GM12801 (cell line): ENCODE measurements around the gene C1orf159.

Experiments
- TF ChIP-seq, protein P1 (sequence below): IDR thresholded peaks from one replicate; pipeline ENCODE4 v1.5.1; 2011; ENCODE audit warnings: control low read depth; ENCODE audit not compliant: insufficient read length; ENCODE audit errors: extremely low read depth

The C1orf159 gene

DNA sequence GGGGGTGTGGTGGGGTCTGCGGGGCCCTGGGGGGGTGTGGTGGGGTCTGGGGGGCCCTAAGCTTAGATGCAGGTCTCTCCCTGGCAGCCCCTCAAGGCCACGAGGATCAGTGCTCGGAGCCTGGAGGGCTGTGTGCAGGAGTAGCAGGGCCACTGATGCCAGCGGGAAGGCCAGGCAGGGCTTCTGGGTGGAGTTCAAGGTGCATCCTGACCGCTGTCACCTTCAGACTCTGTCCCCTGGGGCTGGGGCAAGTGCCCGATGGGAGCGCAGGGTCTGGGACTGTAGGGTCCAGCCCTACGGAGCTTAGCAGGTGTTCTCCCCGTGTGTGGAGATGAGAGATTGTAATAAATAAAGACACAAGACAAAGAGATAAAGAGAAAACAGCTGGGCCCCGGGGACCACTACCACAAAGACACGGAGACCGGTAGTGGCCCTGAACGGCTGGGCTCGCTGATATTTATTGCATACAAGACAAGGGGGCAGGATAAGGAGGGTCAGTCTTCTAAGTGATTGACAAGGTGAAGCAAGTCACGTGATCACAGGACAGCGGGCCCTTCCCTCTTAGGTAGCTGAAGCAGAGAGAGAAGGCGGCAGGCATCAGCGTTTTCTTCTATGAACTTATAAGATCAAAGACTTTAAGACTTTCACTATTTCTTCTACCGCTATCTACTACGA, 50.5 kb downstream of the C1orf159 start:
- TF ChIP-seq, protein P1, sequence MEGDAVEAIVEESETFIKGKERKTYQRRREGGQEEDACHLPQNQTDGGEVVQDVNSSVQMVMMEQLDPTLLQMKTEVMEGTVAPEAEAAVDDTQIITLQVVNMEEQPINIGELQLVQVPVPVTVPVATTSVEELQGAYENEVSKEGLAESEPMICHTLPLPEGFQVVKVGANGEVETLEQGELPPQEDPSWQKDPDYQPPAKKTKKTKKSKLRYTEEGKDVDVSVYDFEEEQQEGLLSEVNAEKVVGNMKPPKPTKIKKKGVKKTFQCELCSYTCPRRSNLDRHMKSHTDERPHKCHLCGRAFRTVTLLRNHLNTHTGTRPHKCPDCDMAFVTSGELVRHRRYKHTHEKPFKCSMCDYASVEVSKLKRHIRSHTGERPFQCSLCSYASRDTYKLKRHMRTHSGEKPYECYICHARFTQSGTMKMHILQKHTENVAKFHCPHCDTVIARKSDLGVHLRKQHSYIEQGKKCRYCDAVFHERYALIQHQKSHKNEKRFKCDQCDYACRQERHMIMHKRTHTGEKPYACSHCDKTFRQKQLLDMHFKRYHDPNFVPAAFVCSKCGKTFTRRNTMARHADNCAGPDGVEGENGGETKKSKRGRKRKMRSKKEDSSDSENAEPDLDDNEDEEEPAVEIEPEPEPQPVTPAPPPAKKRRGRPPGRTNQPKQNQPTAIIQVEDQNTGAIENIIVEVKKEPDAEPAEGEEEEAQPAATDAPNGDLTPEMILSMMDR = no peak

DNA sequence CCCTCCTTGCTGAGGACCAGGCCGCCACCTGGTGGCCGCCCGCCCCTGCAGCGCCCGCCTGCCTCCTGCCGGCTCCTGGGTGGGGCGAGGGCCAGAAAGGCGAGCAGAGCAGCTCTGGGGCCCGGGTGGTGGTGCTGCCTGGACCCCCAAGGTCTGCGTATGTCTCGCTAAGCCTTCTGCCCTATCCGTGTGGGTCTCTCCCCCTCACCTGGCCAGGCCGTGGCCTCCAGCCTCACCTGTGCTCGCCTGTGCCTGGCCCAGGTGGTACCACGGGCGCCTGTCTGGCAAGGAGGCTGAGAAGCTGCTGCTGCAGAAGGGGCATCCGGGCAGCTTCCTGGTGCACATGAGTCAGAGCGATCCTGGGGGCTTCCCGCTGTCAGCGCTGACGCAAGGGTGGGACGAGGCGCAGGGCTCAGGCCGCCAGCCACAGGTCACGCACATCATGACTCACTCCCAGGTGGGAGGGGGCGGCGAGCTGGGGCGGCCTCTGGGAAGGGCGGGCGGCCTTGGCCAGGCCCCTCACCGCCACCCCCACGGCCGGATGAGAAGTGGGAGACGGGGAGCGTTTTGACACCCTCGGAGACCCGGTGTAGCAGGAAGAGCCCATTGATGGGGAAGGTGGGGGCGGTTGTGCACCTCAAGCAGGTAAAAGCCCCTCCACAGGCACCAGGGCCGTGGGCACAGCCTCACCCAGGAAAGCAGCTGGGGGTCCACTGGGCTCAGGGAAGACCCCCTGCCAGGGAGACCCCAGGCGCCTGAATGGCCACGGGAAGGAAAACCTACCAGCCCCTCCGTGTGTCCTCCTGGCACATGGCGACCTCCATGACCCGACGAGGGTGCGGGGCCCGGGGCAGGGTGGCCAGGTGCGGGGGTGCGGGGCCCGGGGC, 51.7 kb downstream of the C1orf159 start:
- TF ChIP-seq, protein P1 = no peak

DNA sequence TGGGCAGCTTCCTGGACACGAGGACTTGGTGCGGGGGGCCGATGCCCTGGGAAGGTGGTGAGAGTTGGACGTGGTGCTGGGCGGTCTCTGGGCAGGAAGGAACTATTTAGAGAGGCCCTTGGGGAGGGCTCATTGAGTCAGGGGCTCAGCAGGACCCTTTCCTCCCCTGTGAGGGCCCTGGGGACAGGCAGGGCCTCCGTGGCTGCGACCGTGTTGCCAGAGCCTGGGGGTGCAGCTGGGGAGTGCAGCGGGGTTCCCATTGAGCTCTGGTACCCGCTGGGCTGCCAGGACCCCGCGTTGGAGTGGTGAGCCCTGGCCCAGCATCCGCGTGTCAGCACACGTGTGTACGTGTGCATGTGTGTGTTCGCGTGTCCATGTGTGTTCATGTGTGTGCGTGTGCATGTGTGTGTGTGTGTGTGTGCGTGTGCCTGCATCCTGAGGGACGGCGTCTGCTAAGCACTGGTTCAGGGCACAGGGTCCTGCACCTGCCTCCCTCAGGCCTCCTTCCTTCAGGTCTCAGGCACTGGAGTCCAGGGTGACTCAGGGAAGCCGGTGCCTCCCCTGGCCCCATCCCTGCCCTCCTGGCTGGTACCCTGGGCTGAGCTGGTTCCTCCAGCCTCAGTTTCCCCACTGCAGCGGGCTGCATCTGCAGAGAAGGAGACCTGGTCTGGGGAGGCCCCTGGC, 52.5 kb downstream of the C1orf159 start:
- TF ChIP-seq, protein P1 = no peak

DNA sequence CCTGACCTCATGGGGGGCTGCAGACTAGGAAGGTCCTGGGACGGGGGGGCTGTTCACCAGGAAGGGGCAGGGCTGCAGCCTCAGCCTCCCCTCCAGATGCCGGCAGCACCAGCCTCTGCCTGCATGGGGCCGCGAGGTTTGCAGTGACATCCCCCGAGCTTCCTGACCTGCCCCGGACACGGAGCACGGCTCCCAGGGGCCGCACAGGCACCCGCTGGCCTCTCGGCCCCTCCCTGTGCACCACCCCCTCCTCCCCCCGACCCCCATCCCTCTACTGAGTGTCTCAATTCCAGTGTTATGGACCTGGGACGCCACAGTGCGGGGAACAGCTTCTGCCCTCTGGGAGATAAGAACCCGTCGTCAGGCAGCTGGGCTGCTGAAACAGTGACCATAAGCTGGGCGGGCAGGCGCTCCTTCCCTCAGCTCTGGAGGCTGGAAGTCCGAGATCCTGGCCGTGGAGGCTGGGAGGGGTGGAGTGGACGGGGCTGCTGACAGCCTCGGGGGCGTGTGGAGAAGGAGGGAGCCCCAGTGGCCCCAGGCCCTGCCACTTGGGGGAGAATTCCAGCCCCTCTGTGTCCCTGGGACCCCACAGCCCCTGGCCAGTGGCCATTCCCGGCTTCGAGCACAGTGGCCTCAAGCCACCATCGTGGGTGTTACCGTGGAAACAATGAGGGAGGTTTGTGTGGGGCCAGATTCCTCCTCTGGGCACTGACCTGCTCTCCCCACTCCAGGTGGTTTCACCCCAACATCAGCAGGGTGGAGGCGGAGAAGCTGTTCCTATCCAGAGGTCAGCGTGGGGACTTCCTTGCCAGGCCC, 53.3 kb downstream of the C1orf159 start:
- TF ChIP-seq, protein P1 = no peak

DNA sequence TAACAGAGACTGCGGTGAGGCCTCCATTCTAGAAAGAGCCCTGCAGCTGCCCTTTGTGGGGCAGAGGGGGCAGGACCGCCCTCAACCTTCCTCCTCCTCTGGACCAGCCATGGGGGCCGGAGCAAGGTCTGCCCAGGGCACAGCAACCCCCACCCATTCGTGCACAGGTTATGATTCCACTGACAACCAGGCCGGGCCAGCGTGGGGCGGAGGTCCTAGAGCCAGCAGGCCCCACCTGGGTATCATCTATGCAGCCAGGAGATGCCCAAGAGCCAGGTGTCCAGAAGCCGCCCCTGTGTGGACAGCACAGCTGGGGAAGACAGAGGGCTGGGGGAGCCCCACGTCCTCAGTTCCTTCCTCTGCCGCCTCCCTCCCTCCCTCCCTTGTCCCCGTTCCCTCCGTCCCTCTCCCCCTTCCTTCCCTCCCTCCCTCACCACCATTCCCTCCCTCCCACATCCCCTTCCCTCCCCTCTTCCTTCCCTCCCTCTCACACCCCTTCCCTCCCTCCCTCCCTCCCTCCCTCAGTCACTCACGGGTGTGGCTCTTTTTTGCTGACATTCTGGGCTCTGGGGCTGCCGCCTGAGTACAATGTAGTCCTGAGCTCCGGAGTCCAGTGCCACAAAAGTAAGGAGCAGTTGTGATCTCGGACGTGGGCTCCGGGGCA, 54.1 kb downstream of the C1orf159 start:
- TF ChIP-seq, protein P1 = no peak

DNA sequence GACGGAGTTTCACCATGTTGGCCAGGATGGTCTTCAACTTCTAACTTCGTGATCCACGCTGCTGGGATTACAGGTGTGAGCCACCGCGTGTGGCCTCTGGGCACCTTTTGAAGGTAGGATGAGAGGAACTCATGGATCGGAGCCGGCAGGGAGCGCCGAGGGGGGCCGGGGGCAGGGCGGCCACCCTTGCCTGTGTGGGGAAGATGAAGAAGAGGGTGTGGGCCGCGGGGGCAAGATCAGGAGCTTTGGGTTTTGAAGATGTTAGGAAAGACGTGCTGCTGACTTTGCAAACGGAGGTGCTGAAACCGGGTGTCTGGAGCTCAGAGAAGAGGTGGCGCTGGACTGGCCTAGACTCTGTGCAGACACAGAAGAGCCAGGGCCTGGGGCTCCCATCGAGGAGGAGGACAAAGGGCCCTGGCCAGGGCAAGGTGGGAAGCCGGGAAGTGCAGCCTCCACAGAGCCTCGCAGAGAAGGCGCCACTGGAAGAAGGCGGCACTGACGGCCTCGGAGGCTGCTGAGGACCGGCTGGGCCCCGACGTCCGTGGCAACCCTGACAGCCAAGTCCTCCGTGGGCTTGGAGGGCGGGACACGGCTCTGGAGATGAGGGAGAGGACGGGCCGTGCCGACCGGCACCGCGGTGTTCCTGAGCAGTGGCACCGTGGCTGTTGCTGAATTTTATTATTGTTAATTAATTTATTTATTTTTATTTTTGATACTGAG, 55.4 kb downstream of the C1orf159 start:
- TF ChIP-seq, protein P1 = no peak
